HUES48 (cell line): Measurements from ENCODE around the gene GALNT13.
A peak's percentile ranks its signal among the peaks of the same experiment; 100 is the strongest.

Experiments used
- H3K27ac ChIP-seq: one replicate; pipeline ENCODE4 v1.7.0; 2013; ENCODE audit warnings: low read depth, low read length, inconsistent platforms
- H3K27me3 ChIP-seq: 2 replicates; pipeline ENCODE4 v1.6.1; 2013; ENCODE audit warnings: mild to moderate bottlenecking, low read length; ENCODE audit not compliant: control insufficient read depth, insufficient read depth
- H3K36me3 ChIP-seq: 2 replicates; pipeline ENCODE4 v1.6.1; 2013; ENCODE audit warnings: low read length; ENCODE audit not compliant: control insufficient read depth, insufficient read depth
- H3K4me1 ChIP-seq: 2 replicates; pipeline ENCODE4 v1.6.1; 2013; ENCODE audit warnings: mild to moderate bottlenecking, low read length; ENCODE audit not compliant: control insufficient read depth, insufficient read depth
- H3K4me3 ChIP-seq: 2 replicates; pipeline ENCODE4 v1.5.1; 2013; ENCODE audit warnings: mild to moderate bottlenecking, low read depth, low read length
- H3K9ac ChIP-seq: 2 replicates; pipeline ENCODE4 v1.6.1; 2013; ENCODE audit warnings: mild to moderate bottlenecking, low read depth, low read length, moderate library complexity
- H3K9me3 ChIP-seq: 2 replicates; pipeline ENCODE4 v1.6.1; 2013; ENCODE audit warnings: low read length; ENCODE audit not compliant: control insufficient read depth, insufficient read depth

GALNT13 gene

GRCh38 chr2:154293864-154294263, 422.1 kb downstream of the GALNT13 start:
- Histone ChIP-seq H3K4me1 (no peaks in the 10 kb centered on the region), H3K9ac (no peak overlapping the region)

DNA sequence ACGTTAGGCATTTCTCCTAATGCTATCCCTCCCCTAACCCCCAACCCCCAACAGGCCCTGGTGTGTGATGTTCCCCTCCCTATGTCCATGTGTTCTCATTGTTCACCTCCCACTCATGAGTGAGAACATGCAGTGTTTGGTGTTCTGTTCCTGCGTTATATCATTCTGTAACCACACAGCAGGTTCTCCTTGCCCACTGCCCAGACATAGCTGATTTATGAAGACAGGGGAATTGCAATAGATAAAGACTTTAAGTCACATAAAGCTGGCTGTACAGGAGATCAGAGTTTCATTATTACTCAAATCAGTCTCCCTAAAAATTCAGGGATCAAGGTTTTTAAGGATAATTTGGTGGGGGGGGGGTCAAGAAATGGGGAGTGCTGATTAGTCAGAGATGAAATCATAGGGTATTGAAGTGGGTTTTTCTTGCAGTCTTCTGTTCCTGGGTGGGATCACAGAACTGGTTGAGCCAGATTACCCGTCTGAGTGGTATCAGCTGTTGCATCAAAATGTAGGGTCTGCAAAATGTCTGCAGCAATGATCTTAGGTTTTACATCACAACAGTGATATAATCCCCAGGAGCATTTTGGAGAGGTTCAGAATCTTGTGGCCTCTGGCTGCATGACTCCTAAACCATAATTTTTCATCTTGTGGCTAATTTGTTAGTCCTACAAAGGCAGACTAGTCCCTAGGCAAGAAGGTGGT, 434.7 kb downstream of the GALNT13 start:
- no peak overlapping the region for H3K27ac ChIP-seq
- no peaks in the 10 kb centered on the region for H3K9me3 ChIP-seq
- no peak overlapping the region for H3K4me3 ChIP-seq
- no peaks in the 10 kb centered on the region for H3K36me3 ChIP-seq
- no peaks in the 10 kb centered on the region for H3K4me1 ChIP-seq
- no peaks in the 10 kb centered on the region for H3K27me3 ChIP-seq
- H3K9ac ChIP-seq, result no peak overlapping the region

More at GRCh38 chr2:154293864-154294263, 422.1 kb downstream of the GALNT13 start:
- no peaks in the 10 kb centered on the region; the same call in 1 of the 2 replicates for H3K9me3 ChIP-seq
- H3K27ac ChIP-seq, result no peak overlapping the region
- H3K4me3 ChIP-seq, result no peak overlapping the region
- H3K27me3 ChIP-seq, result no peaks in the 10 kb centered on the region
- H3K36me3 ChIP-seq, result no peaks in the 10 kb centered on the region

DNA sequence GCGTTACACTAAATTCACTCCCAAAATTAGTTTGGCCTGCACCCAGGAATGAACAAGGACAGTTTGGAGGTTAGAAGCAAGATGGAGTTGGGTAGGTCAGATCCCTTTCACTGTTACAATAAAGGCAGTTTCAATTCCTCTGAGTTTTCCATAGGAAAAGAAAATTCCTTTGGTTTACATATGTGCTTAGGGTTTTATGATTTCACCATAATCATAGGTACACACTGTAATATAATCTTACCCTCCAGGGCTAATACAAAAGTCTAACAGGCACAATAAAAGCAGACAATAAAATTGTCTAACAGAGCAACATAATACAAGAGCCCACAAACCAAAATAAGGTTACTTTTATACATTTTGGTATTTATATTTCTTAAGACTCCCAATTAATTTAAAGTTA, 435.3 kb downstream of the GALNT13 start:
- Histone ChIP-seq H3K9ac (no peak overlapping the region), H3K27ac (no peak overlapping the region), H3K4me1 (no peaks in the 10 kb centered on the region), H3K36me3 (no peaks in the 10 kb centered on the region), H3K4me3 (no peak overlapping the region), H3K9me3 (no peaks in the 10 kb centered on the region), H3K27me3 (no peaks in the 10 kb centered on the region)

- Histone ChIP-seq H3K27me3 (no peaks in the 10 kb centered on the region), H3K36me3 (no peaks in the 10 kb centered on the region), H3K9me3 (no peaks in the 10 kb centered on the region), H3K4me3 (no peak overlapping the region), H3K9ac (no peak overlapping the region), H3K27ac (no peak overlapping the region), H3K4me1 (no peaks in the 10 kb centered on the region)
Observed at GRCh38 chr2:154324601-154325000, 452.9 kb downstream of the GALNT13 start.

DNA sequence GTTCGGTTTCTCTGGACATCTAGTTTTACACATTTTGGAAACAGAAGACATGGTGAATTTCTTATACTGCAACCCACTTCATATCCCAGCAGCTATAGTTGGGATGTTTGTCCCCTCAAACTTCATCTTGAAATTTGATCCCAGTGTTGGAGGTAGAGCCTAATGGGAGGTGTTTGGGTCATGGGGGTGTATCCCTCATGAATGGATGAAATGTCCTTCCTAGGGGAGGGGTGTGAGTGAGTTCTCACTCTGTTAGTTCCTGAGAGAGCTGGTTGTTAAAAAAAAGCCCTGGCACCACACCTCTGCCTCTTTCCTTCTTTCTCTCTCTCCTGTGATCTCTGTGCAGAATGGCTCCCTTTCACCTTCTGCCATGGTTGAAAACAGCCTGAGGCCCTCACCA, 457.8 kb downstream of the GALNT13 start:
- H3K9me3 ChIP-seq, result no peaks in the 10 kb centered on the region
- H3K36me3 ChIP-seq, result no peaks in the 10 kb centered on the region
- H3K27ac ChIP-seq, result no peak overlapping the region
- no peak overlapping the region for H3K9ac ChIP-seq
- H3K27me3 ChIP-seq, result no peaks in the 10 kb centered on the region
- no peak overlapping the region for H3K4me3 ChIP-seq
- H3K4me1 ChIP-seq, result no peaks in the 10 kb centered on the region; the same call in 1 of the 2 replicates

DNA sequence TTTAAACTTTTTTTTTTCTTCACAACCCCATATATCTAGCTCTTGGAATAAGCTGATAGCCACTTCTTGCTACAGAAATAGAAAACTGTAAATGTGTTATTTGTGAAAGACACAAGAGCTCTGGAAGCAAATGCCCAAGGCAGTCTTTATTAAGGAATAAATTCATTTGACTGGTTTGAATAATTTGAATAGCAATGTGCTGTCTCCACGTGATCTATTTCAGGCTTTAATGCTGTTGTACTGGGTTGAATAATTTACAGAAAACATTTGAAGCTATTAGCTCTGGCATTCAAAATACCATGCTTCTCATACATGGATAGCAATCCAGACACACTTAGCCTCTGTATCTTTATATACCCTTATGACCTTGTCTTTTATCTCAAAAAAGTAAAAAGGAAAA, 460.1 kb downstream of the GALNT13 start:
- H3K9ac ChIP-seq, result no peak overlapping the region

GRCh38 chr2:154336201-154336600, 464.5 kb downstream of the GALNT13 start:
- H3K9ac ChIP-seq, result no peak overlapping the region
- H3K27me3 ChIP-seq, result no peaks in the 10 kb centered on the region
- H3K9me3 ChIP-seq, result no peaks in the 10 kb centered on the region
- H3K4me1 ChIP-seq, result peaks cover 33% of the 10 kb centered on the region
- no peak overlapping the region for H3K4me3 ChIP-seq
- H3K27ac ChIP-seq, result peak overlapping the region; percentile 8
- H3K36me3 ChIP-seq, result no peaks in the 10 kb centered on the region

More for the DNA sequence above, 460.1 kb downstream of the GALNT13 start:
- Histone ChIP-seq H3K27me3 (no peaks in the 10 kb centered on the region), H3K4me3 (no peak overlapping the region), H3K27ac (no peak overlapping the region), H3K36me3 (no peaks in the 10 kb centered on the region), H3K4me1 (peaks cover 15% of the 10 kb centered on the region), H3K9me3 (no peaks in the 10 kb centered on the region)

- no peaks in the 10 kb centered on the region for H3K36me3 ChIP-seq
- peak overlapping the region; percentile 63 for H3K27ac ChIP-seq
- H3K4me1 ChIP-seq, result peaks cover 33% of the 10 kb centered on the region
- H3K9me3 ChIP-seq, result no peaks in the 10 kb centered on the region
- no peaks in the 10 kb centered on the region for H3K27me3 ChIP-seq
- H3K9ac ChIP-seq, result no peak overlapping the region
- H3K4me3 ChIP-seq, result no peak overlapping the region
Observed at GRCh38 chr2:154338352-154338967, 466.7 kb downstream of the GALNT13 start.

- no peak overlapping the region for H3K4me3 ChIP-seq
- no peak overlapping the region for H3K9ac ChIP-seq
- no peaks in the 10 kb centered on the region for H3K36me3 ChIP-seq
- H3K27ac ChIP-seq, result no peak overlapping the region
- H3K4me1 ChIP-seq, result peaks cover 10% of the 10 kb centered on the region
- H3K27me3 ChIP-seq, result no peaks in the 10 kb centered on the region
- no peaks in the 10 kb centered on the region for H3K9me3 ChIP-seq
Observed at GRCh38 chr2:154343282-154343681, 471.6 kb downstream of the GALNT13 start.

GRCh38 chr2:154350911-154351310, 479.2 kb downstream of the GALNT13 start:
- Histone ChIP-seq H3K27ac (no peak overlapping the region), H3K36me3 (no peaks in the 10 kb centered on the region), H3K9ac (no peak overlapping the region), H3K4me1 (no peaks in the 10 kb centered on the region), H3K9me3 (no peaks in the 10 kb centered on the region), H3K27me3 (no peaks in the 10 kb centered on the region), H3K4me3 (no peak overlapping the region)

- Histone ChIP-seq H3K9me3 (no peaks in the 10 kb centered on the region), H3K4me3 (no peak overlapping the region), H3K4me1 (no peaks in the 10 kb centered on the region), H3K27ac (no peak overlapping the region), H3K36me3 (no peaks in the 10 kb centered on the region), H3K27me3 (no peaks in the 10 kb centered on the region), H3K9ac (no peak overlapping the region)
Observed at GRCh38 chr2:154361276-154361675, 489.6 kb downstream of the GALNT13 start.
